Stimulated activated naive CD4-positive, alpha-beta T cell (primary cell): ENCODE results near the gene CLTCL1.

Experiments used
- DNase-seq, 6 experiments: peaks; one replicate each; lab custom pipeline; 2025; lab: John Stamatoyannopoulos, UW

CLTCL1 gene

DNA sequence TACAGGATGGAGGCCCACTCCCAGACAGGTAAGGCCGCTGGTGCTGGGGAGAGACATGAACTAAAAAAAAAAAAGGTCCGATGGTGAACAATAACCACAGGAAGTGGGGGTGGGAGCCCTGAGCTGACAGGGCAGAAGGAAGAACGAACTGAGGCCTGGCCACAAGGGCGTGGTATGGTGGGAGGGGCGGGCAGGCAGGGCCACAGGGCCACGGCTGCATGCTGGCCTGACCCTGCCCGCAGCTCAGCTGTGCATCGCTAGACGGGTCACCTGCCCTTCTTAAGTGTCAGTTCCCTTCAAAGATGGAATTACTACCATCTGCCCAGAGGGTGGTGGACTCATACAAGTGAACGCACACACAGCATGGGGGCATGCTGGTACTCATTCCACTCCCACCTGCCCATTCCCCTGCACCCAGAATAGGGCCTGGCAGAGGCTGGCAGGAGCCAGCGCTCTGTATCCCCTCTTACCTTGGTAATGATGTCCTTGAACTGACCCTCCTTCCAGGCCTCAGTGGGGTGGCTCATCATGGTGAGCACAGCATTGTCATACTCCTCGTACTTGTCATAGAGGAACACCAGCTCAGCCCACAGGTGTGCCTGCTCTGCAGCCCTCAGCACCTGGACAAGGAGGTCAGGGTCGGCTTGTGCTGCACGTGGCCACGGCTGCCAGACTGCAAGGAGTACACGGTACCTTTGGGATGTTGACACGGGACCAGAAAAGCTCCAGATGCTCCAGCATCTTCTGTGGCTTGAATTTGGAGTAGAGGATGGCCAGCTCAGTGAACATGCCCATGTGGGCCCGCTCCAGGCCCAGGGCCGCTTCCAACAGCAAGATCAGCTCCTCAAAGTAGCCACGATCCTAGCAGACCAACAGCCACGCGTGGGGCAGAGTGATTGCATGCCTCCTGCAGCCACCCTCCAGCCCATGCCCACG lies 95.5 kb downstream of the CLTCL1 start:
- DNase-seq, result no peak

DNA sequence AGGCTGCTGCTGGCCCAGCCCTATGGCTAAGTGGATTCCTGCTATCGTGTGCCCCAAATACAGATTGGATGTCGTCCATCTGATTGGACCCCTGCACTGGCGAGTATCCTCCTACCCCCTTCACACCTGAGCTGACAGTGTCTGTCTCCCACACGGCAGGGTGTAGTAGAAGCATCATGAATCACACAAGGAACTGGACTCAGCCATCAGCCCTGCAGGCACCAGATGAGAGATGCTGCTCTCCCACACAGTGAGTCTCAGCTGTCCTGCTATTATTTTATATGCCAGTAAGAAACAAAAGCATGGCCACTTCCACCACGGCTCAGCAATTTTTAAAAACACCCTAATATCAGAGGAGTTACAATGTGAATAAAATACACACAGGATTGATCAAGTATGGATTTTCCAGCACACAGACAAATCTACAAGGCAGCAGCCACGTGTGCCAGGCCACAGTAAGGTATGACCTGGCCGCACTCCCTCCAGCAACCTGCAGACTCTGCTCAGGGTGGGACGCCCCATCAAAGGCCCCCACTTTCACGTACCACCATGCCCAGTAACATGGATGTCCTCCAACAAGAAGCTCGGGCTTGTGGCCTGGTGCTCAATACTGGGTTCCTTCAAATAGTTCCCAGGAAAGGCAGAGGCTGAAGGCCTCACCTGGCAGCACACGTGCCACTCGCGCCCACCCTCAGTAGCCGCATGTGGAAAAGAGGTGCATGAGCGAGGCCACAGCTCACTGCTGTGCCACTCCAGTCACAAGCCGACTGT lies 96.6 kb downstream of the CLTCL1 start:
- DNase-seq, result no peak

DNA sequence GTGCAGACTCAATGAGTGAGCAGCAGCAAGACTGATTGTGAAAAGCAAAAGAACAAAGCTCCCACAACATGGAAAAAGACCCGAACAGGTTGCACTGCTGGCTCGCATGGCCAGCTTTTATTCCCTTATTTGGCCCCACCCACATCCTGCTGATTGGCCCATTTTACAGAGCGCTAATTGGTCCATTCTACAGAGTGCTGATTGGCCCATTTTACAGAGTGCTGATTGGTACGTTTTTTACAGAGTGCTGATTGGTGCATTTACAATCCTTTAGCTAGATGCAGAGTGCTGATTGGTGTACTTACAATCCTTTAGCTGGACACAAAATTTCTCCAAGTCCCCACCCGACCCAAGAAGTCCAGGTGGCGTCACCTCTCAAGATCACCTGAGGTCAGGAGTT lies 97.6 kb downstream of the CLTCL1 start:
- DNase-seq, result no peak

- no peak for DNase-seq
These were observed 103.6 kb downstream of the CLTCL1 start for GRCh38 chr22:19187716-19188563.

- no peak for DNase-seq
These were observed 107.1 kb downstream of the CLTCL1 start for GRCh38 chr22:19184276-19184997.

- DNase-seq, result no peak
These were observed 108.3 kb downstream of the CLTCL1 start for GRCh38 chr22:19183216-19183615.

DNA sequence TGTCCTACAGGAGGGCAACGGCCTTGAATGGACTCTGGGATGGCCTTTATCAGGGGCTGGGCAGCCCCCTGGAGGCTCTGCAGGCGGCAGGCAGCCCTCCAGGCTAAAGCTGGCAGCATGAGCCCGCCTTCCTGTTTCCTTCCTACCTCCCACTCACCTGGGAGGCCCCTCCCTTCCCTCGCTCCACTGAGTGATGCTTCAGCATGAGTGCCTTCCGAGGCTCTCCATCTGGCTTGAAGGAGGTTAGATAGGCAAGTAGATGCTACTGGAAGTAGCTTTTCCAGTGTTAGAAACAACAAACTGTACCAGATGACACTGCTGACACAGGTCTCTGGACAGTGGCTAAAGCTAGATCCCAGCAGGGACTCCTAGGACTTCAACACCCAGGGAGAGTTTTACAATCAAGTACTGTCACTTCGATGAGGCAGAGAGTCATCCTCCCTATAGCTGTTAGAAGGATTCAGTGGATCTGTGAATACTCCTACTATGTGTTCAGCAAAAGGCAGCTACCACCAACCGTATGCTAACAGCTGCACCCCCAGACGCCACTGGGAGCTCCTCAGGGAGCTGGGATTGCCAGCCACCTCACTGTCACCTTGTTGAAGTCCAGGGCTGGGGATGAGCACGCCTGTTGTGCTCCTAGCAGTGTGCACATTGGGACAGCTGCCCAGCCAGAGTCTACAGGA lies 108.9 kb downstream of the CLTCL1 start:
- DNase-seq, result peak in 1 of 6 experiments; percentile 13

DNA sequence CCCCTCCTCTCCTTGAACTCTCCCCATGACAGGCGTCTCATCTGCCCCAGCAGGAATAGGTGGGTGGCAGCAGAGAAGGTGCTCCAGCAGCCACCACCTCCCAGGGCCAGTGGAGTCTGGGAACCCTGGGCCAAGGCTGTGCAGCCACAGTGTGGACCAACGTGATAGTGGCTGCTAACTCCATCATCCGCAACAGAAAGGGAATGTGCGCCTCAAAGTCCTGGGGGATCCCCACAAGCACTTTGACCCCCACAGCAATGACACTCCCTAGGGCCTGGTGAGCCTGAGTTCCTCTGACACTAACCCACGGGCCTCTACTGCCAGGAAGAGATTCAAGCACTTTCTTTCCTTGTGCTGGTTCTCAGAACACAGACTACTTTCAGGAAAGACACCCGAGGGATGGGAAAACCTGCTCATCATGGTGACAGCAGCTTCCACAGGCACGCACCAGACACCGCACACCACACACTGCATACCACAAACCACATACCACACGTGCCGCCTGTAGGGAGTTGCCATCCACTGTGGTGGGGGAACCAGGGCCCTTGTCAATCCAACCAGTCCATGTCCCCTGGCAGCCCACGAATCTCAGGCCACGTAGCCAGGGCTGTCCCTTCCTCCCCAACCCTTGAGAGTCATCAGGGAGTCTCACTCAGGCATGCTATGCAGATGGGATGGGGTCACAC lies 109.6 kb downstream of the CLTCL1 start:
- no peak for DNase-seq

GRCh38 chr22:19180740-19181410 lies 110.6 kb downstream of the CLTCL1 start:
- DNase-seq, result no peak

GRCh38 chr22:19180234-19180633 lies 111.3 kb downstream of the CLTCL1 start:
- no peak for DNase-seq

DNA sequence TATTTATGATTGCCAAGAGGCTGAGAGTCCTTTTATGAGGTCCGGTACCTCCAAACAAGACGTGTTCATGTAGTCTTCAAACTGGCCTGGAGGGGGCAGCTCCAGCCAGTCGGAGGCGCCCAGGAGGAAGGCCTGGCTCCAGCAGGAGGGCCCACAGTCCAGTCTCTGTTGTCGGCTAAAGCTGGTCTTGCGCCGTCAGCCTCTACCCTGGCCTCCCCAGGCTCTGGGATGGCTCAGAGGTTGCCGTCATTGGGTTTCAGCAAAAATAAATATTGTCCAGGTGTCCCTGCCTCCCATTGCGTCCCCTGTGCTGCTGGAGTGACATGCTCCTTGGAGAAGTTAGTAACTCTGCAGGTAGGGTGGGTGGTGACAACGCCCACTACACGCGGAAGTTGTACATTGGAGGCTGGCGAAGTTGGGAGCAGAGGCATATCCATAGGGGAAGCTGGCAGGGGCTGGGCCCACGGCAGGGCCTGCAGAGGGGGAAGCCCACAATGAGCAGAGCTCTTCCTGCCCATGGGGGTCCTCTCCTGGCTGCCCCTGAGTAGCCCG lies 111.9 kb downstream of the CLTCL1 start:
- peak in 1 of 6 experiments; percentile 37 for DNase-seq

DNA sequence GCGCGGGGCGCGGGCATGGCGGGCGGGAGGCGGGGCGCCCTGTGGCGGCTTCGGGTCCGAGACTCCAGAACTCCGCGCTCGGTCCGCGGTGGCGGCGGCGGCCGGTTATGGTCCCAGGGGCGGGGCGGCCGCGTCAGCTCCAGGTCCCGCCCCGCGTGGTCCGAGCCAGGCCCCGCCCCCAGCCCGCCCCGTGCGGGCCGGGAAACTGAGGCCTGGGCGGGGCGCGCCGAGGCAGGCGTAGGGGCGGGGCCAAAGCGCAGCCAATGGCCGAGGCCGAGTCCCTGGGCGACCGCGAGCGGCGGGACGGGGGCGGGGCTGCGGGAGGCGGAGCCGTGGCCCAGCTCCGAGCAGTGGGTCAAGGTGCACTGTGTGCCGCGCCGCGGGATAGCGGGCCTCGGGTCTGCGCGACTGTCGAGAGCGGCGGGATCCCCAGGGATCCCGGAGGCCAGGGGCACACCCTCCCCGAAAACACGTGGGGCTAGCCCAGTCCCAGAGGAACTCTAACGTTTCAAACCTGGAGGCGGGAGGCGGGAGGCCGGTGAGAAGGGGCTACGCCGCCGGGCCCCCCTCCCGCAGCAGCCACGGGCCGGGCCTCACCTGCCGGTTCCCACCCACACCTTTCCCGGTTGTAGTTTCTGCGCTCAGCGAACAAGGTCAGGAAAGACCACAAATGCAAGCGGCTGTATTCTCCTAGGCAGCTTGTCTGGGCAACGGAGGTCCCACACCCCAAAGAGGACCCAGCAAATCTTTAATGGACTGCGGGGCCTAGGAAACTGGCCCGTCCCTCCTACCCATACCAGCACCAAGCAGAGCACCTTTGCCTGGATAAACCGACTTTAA lies 112.6 kb downstream of the CLTCL1 start, which contains the start of gene SLC25A1:
SLC25A1 (minus strand) TSS at position 80 of the 840 bp plus-strand sequence; CDS start at position 17, 63 bp downstream.
- peak in 5 of 6 experiments; percentile 55 to 75 (median 65) for DNase-seq

DNA sequence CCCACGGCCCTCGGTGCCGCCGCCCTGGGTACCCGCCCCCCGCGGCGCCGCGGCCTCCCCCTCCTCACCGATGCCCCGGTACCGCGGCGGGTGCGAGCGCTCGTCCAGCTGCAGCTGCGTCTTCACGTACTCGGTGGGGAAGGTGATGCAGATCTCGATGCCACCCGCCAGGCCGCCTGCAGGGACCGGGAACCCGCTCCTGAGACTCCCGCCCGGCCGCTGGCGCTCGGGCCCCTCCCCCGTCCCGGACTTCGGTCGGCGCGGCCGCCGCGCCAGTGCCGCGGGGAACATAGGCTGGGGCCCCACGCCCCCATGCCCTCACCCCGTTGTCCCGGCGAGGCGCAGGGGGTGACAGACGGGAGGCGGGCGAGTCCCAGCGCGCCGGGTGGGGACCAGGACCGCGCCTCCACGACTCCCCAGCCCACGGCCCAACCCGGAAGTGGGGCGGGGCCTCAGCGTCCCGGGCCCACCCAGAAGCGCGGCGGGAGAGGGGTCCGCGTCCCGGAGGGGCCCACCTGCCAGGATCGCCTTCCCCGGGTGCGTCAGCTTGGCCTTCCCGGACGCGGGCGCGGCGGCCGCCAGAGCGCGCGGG lies 113.4 kb downstream of the CLTCL1 start:
- peak; percentile 36 to 71 (median 62) for DNase-seq

DNA sequence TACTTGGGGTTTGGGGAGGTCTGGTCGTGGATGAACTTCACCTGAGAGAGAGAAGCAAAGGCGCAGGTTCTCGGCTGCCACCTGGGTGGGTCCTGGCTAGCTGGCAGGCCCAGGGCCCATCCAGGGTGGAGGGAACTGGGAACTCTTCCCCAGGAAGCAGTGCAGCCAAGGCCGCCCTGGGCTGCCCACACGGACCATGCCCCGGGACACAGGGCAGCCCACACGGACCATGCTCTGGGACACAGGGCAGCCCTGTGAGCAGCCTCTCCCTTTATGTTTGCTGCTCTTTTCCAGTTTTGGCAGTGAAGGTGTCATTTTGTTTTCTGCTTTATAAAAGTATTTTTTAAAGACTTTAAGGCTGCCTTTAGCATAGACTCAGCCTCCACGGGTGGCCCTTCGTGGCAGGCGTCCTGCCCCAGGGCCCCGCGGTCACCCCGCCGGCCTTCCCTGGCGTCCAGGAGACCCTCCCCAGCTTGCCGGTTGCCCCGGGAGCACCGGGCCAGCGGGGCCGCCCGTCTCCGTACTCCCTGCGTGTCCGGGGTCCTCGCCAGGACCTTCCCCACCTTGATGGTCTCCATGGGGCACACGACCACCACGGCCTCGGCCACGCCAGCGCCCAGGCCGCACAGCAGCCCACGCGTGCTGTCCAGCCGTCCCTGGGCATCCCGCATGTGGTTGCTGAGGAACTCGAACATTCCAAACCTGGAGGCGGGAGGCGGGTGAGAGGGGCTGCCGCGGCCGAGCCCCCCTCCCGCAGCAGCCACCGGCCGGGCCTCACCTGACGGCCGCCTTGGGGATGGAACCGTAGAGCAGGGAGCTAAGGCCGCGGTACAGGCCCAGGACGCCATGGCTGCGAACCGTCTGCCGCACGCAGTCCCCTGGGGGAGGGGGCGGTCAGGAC lies 114.1 kb downstream of the CLTCL1 start:
- DNase-seq, result no peak

DNA sequence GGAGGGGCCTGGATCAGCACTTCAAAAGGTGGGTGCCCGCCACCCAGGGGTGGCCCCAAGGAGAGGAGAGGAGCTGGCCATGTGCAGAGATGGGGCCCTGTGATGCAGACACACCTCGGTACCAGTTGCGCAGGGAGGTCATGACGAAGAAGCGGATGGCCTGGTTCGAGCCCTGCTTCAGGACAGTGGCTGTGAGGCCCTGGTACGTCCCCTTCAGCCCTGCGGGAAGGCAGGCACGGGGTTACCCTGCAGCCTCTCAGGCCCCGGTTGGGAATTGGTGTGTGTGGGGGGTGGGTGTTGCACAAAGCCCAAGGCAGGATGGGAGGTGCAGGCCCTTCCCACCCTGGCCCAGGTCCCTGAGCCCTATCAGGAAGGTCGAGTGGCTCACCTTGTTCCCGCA lies 114.8 kb downstream of the CLTCL1 start:
- DNase-seq, result no peak

DNA sequence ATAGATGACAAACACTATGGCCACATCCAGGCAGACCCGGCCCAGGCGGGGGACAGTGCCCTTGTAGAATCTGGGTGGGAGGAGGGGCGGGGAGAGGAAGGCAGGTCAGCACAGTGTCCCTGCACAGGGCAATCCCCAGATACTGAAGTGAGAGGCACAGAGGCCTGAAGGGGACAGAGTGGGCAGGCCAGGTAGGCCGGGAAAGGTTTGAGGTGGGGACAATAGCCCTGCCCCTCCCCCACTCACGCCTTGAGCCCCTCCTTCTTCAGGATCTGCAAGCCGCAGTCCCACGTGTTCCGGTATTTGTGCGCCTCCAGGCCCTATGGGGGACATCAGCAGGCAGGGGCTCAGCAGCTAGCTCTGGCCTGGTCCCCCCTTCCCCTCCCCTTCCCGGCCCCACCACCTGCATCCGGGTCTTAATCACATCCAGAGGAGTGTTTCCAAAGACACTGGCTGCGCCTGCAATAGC lies 115.3 kb downstream of the CLTCL1 start:
- DNase-seq, result no peak
